Left forelimb (tissue), 1 donor: ENCODE measurements around the gene TNFAIP8L3.
A peak's percentile ranks its signal among the peaks of the same experiment; 100 is the strongest.

Experiments used
- DNase-seq: peaks from one replicate; pipeline ENCODE4 v3.0.0-alpha.2; 2018; ENCODE audit warnings: low spot score

Gene TNFAIP8L3

GRCh38 chr15:51089699-51090453 is 4.8 kb downstream of the TNFAIP8L3 start:
- no peak for DNase-seq

- no peak for DNase-seq
These were observed 5.7 kb downstream of the TNFAIP8L3 start for GRCh38 chr15:51089041-51089440.

- no peak for DNase-seq
These were observed 6.1 kb downstream of the TNFAIP8L3 start for GRCh38 chr15:51088585-51088984.

- DNase-seq = no peak
These were observed 7.2 kb downstream of the TNFAIP8L3 start for GRCh38 chr15:51087513-51087912.

GRCh38 chr15:51086409-51086808 is 8.3 kb downstream of the TNFAIP8L3 start:
- no peak for DNase-seq

- DNase-seq = no peak
These were observed 8.9 kb downstream of the TNFAIP8L3 start for GRCh38 chr15:51085764-51086163.

GRCh38 chr15:51083641-51084166 is 11.0 kb downstream of the TNFAIP8L3 start:
- no peak for DNase-seq

GRCh38 chr15:51082246-51082645 is 12.5 kb downstream of the TNFAIP8L3 start:
- DNase-seq = no peak

- no peak for DNase-seq
These were observed 14.4 kb downstream of the TNFAIP8L3 start for GRCh38 chr15:51080286-51080685.

- no peak for DNase-seq
These were observed 15.5 kb downstream of the TNFAIP8L3 start for GRCh38 chr15:51079226-51079625.

GRCh38 chr15:51077221-51078153 is 17.2 kb downstream of the TNFAIP8L3 start:
- DNase-seq = peak; percentile 81

- DNase-seq = no peak
These were observed 18.0 kb downstream of the TNFAIP8L3 start for GRCh38 chr15:51076524-51077220.

- DNase-seq = no peak
These were observed 18.7 kb downstream of the TNFAIP8L3 start for GRCh38 chr15:51075826-51076523.

GRCh38 chr15:51075364-51075763 is 19.3 kb downstream of the TNFAIP8L3 start:
- no peak for DNase-seq

GRCh38 chr15:51074926-51075325 is 19.8 kb downstream of the TNFAIP8L3 start:
- no peak for DNase-seq

GRCh38 chr15:51071578-51071977 is 23.1 kb downstream of the TNFAIP8L3 start:
- no peak for DNase-seq

- DNase-seq = no peak
These were observed 24.7 kb downstream of the TNFAIP8L3 start for GRCh38 chr15:51069983-51070382.

- DNase-seq = no peak
These were observed 27.2 kb downstream of the TNFAIP8L3 start for GRCh38 chr15:51067510-51067909.

- DNase-seq = no peak
These were observed 28.9 kb downstream of the TNFAIP8L3 start for GRCh38 chr15:51065781-51066180.

- no peak for DNase-seq
These were observed 29.4 kb downstream of the TNFAIP8L3 start for GRCh38 chr15:51065261-51065660.

GRCh38 chr15:51062736-51063135 is 32.0 kb downstream of the TNFAIP8L3 start:
- DNase-seq = no peak
